HUES64 (cell line): ENCODE data around the gene BHLHE23.

Source experiments
- H3K27ac ChIP-seq: 2 replicates; pipeline ENCODE4 v1.7.0; 2013; ENCODE audit warnings: low read depth, low read length, inconsistent platforms
- H3K27me3 ChIP-seq: 2 replicates; pipeline ENCODE4 v1.6.1; 2013; ENCODE audit warnings: mild to moderate bottlenecking, low read length; ENCODE audit not compliant: insufficient read depth
- H3K36me3 ChIP-seq: 2 replicates; pipeline ENCODE4 v1.6.1; 2013; ENCODE audit warnings: mild to moderate bottlenecking, low read length; ENCODE audit not compliant: insufficient read depth
- H3K4me1 ChIP-seq: 2 replicates; pipeline ENCODE4 v1.6.1; 2013; ENCODE audit warnings: mild to moderate bottlenecking, low read length, moderate library complexity; ENCODE audit not compliant: insufficient read depth
- H3K4me3 ChIP-seq: 2 replicates; pipeline ENCODE4 v1.5.1; 2013; ENCODE audit warnings: mild to moderate bottlenecking, low read length, moderate library complexity
- H3K9ac ChIP-seq: 2 replicates; pipeline ENCODE4 v1.6.1; 2013; ENCODE audit warnings: mild to moderate bottlenecking, low read depth, low read length
- H3K9me3 ChIP-seq: 2 replicates; pipeline ENCODE4 v1.6.1; 2013; ENCODE audit warnings: low read depth, low read length; ENCODE audit not compliant: insufficient read depth
- WGBS: fragments of 150-250, 120-280 bp; methylation state at CpG from one replicate; pipeline ENCODE4 v1.1.7; 2013; ENCODE audit warnings: missing lambda C conversion rate; 5-methylcytosine and 5-hydroxymethylcytosine counted together

The BHLHE23 gene

GRCh38 chr20:63023071-63023935 lies 16.5 kb upstream of the BHLHE23 start:
- Histone ChIP-seq H3K36me3 (no peaks in the 10 kb centered on the region), H3K4me1 (no peaks in the 10 kb centered on the region), H3K9me3 (no peaks in the 10 kb centered on the region), H3K27me3 (peaks cover 11% of the 10 kb centered on the region), H3K9ac (no peak overlapping the region), H3K27ac (no peak overlapping the region), H3K4me3 (no peak overlapping the region)
- 90% methylated on average over 31 of the region's 31 CpGs for WGBS

- 89% methylated on average over 12 of the region's 12 CpGs for WGBS
- H3K4me3 ChIP-seq, result no peak overlapping the region
- H3K9me3 ChIP-seq, result no peaks in the 10 kb centered on the region
- no peak overlapping the region for H3K27ac ChIP-seq
- no peak overlapping the region for H3K9ac ChIP-seq
- H3K4me1 ChIP-seq, result no peaks in the 10 kb centered on the region
- H3K27me3 ChIP-seq, result peaks cover 6% of the 10 kb centered on the region
- no peaks in the 10 kb centered on the region for H3K36me3 ChIP-seq
Measured at GRCh38 chr20:63022501-63022900, 15.7 kb upstream of the BHLHE23 start.

- Histone ChIP-seq H3K4me1 (no peaks in the 10 kb centered on the region), H3K4me3 (no peak overlapping the region), H3K27me3 (no peaks in the 10 kb centered on the region; the same call in 1 of the 2 replicates), H3K27ac (no peak overlapping the region), H3K36me3 (no peaks in the 10 kb centered on the region), H3K9me3 (no peaks in the 10 kb centered on the region), H3K9ac (no peak overlapping the region)
- WGBS, result 94% methylated on average over 38 of the region's 40 CpGs
Measured at GRCh38 chr20:63021356-63022321, 14.9 kb upstream of the BHLHE23 start.

- Histone ChIP-seq H3K4me1 (no peaks in the 10 kb centered on the region), H3K27me3 (no peaks in the 10 kb centered on the region; the same call in 1 of the 2 replicates), H3K27ac (no peak overlapping the region), H3K4me3 (no peak overlapping the region), H3K36me3 (no peaks in the 10 kb centered on the region), H3K9ac (no peak overlapping the region), H3K9me3 (no peaks in the 10 kb centered on the region)
- 82% methylated on average over 10 of the region's 10 CpGs for WGBS
Measured at GRCh38 chr20:63020681-63021080, 13.9 kb upstream of the BHLHE23 start.

- Histone ChIP-seq H3K27me3 (peaks cover 18% of the 10 kb centered on the region), H3K27ac (no peak overlapping the region), H3K4me1 (peaks cover 3% of the 10 kb centered on the region; the same call in 1 of the 2 replicates), H3K36me3 (no peaks in the 10 kb centered on the region), H3K4me3 (no peak overlapping the region), H3K9me3 (peaks cover 9% of the 10 kb centered on the region), H3K9ac (no peak overlapping the region)
- 90% methylated on average over 25 of the region's 25 CpGs for WGBS
Measured at GRCh38 chr20:63017826-63018411, 11.2 kb upstream of the BHLHE23 start.

GRCh38 chr20:63017076-63017825 lies 10.5 kb upstream of the BHLHE23 start:
- peaks cover 3% of the 10 kb centered on the region; the same call in 1 of the 2 replicates for H3K4me1 ChIP-seq
- WGBS, result 89% methylated on average over 22 of the region's 22 CpGs

GRCh38 chr20:63016514-63017075 lies 9.8 kb upstream of the BHLHE23 start:
- 92% methylated on average over 14 of the region's 14 CpGs for WGBS
- no peak overlapping the region for H3K9ac ChIP-seq
- peaks cover 14% of the 10 kb centered on the region for H3K9me3 ChIP-seq

More at GRCh38 chr20:63017076-63017825, 10.5 kb upstream of the BHLHE23 start:
- no peak overlapping the region for H3K9ac ChIP-seq
- peaks cover 22% of the 10 kb centered on the region for H3K27me3 ChIP-seq
- no peak overlapping the region for H3K27ac ChIP-seq
- H3K36me3 ChIP-seq, result no peaks in the 10 kb centered on the region
- no peak overlapping the region for H3K4me3 ChIP-seq
- peaks cover 14% of the 10 kb centered on the region for H3K9me3 ChIP-seq

GRCh38 chr20:63015662-63016361 lies 9.0 kb upstream of the BHLHE23 start:
- 89% methylated on average over 21 of the region's 22 CpGs for WGBS
- H3K4me1 ChIP-seq, result peaks cover 3% of the 10 kb centered on the region; the same call in 1 of the 2 replicates
- H3K27me3 ChIP-seq, result peaks cover 33% of the 10 kb centered on the region
- no peaks in the 10 kb centered on the region for H3K36me3 ChIP-seq
- no peak overlapping the region for H3K27ac ChIP-seq
- no peak overlapping the region for H3K4me3 ChIP-seq
- no peak overlapping the region for H3K9ac ChIP-seq
- peaks cover 14% of the 10 kb centered on the region for H3K9me3 ChIP-seq

More at GRCh38 chr20:63016514-63017075, 9.8 kb upstream of the BHLHE23 start:
- H3K36me3 ChIP-seq, result no peaks in the 10 kb centered on the region
- H3K4me1 ChIP-seq, result peaks cover 3% of the 10 kb centered on the region; the same call in 1 of the 2 replicates
- no peak overlapping the region for H3K27ac ChIP-seq
- peaks cover 26% of the 10 kb centered on the region for H3K27me3 ChIP-seq
- H3K4me3 ChIP-seq, result no peak overlapping the region

GRCh38 chr20:63015147-63015661 lies 8.4 kb upstream of the BHLHE23 start:
- no peak overlapping the region for H3K27ac ChIP-seq
- 48% methylated on average over 15 of the region's 15 CpGs for WGBS
- H3K27me3 ChIP-seq, result peaks cover 38% of the 10 kb centered on the region

More at GRCh38 chr20:63015147-63015661, 8.4 kb upstream of the BHLHE23 start:
- Histone ChIP-seq H3K4me1 (peaks cover 3% of the 10 kb centered on the region; the same call in 1 of the 2 replicates), H3K36me3 (no peaks in the 10 kb centered on the region), H3K9me3 (peaks cover 14% of the 10 kb centered on the region), H3K9ac (no peak overlapping the region), H3K4me3 (no peak overlapping the region)
